Neutrophil (primary cell): Measurements from ENCODE around the gene MAP7D2.
"Not testable (repeated sequence)": the region's sequence is repeated elsewhere in the genome, so short reads cannot be mapped to it uniquely, and the experiment has no call there.

Experiments used
- H3K27ac ChIP-seq: fragments of 200-600 bp; sonication (generic); 2 replicates; pipeline ENCODE4 v1.5.1; 2016; ENCODE audit warnings: mild to moderate bottlenecking, moderate library complexity
- H3K27me3 ChIP-seq: fragments of 200-600 bp; sonication (generic); 2 replicates; pipeline ENCODE4 v1.6.0; 2016; ENCODE audit warnings: mild to moderate bottlenecking
- H3K36me3 ChIP-seq: fragments of 200-600 bp; sonication (generic); 2 replicates; pipeline ENCODE4 v1.5.1; 2017
- H3K4me1 ChIP-seq, 2 experiments: fragments of 200-600 bp in 1 of 2; sonication (generic) in 1 of 2; 1 replicate in 1 of 2; 2 replicates in 1 of 2; pipeline versions ENCODE4 v1.5.1 to v1.6.1; 2013 to 2016; ENCODE audit warnings: low read depth in 1 of 2, low read length in 1 of 2, mild to moderate bottlenecking in 1 of 2, moderate library complexity in 1 of 2; ENCODE audit not compliant: control insufficient read depth in 1 of 2, insufficient read depth in 1 of 2
- H3K4me3 ChIP-seq, 2 experiments: fragments of 200-600 bp in 1 of 2; sonication (generic) in 1 of 2; 1 replicate in 1 of 2; 2 replicates in 1 of 2; pipeline ENCODE4 v1.5.1; 2013 to 2016; ENCODE audit warnings: low read depth in 1 of 2, low read length in 1 of 2, mild to moderate bottlenecking in 1 of 2, moderate library complexity in 1 of 2
- H3K9me3 ChIP-seq: fragments of 200-600 bp; sonication (generic); 2 replicates; pipeline ENCODE4 v1.5.1; 2016
- TF ChIP-seq, protein P1 (sequence below): fragments of 200-600 bp; sonication (generic); IDR thresholded peaks from 2 replicates; pipeline ENCODE4 v1.5.1; 2016; ENCODE audit warnings: antibody characterized with exemption

Gene MAP7D2

DNA sequence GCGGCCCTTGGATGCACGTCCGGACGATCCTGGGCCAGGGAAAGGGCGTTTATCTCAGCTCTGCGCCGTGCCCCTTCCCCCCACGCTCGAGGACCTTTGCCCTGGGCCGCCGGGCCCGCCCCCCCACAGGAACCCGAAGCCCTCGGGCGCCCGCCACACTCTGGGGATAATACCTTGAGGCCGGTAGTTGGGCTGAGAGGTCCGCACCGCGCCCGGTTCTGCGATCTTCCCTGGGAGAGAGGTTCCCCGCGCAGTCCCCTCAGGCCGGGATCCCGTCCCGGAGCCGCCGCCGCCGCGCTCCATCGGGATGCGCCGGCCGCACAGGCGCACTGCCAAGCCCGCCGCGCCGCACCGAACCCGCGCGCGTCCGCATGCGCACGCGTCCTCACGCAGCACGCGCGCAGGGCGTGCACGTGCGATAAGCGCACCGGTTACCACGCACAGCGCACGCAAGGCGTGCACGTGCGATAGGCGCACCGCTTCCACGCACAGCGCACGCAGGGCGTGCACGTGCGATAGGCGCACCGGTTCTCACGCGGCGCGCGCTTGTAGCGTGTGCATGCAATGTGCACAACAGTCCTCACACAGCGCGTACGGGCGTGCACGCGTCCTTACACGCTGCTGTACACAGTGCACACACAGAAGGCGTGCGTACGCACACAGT is at the start of gene MAP7D2:
MAP7D2 (minus strand) TSS at position 331 of the 664 bp plus-strand sequence; CDS start at position 303, 28 bp downstream.
- TF ChIP-seq, protein P1, sequence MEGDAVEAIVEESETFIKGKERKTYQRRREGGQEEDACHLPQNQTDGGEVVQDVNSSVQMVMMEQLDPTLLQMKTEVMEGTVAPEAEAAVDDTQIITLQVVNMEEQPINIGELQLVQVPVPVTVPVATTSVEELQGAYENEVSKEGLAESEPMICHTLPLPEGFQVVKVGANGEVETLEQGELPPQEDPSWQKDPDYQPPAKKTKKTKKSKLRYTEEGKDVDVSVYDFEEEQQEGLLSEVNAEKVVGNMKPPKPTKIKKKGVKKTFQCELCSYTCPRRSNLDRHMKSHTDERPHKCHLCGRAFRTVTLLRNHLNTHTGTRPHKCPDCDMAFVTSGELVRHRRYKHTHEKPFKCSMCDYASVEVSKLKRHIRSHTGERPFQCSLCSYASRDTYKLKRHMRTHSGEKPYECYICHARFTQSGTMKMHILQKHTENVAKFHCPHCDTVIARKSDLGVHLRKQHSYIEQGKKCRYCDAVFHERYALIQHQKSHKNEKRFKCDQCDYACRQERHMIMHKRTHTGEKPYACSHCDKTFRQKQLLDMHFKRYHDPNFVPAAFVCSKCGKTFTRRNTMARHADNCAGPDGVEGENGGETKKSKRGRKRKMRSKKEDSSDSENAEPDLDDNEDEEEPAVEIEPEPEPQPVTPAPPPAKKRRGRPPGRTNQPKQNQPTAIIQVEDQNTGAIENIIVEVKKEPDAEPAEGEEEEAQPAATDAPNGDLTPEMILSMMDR, result no peak
- Histone ChIP-seq H3K4me3 (peak within 1 kb of the TSS; percentile 21 to 25), H3K4me1 (peaks cover 26 to 30% of the 10 kb centered on the region in 2 experiments), H3K27me3 (peaks cover 35% of the 10 kb centered on the region), H3K36me3 (no peaks in the 10 kb centered on the region), H3K27ac (no peak within 1 kb of the TSS), H3K9me3 (no peaks in the 10 kb centered on the region)

DNA sequence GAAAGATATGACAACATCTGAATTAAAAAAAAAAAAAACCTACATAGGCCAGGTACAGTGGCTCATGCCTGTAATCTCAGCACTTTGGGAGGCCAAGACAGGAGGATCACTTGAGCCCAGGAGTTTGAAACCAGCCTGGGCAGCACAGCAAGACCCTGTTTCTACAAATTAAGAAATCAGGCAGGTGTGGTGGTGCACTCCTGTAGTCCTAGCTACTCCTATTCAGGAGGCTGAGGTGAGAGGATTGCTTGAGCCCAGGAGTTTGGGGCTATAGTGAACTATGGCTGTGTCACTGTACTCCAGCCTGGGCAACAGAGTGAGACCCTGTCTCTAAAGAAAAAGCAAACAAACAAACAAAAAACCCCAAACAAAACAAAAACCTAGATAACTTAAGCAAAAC is 45.8 kb upstream of the MAP7D2 start:
- H3K9me3 ChIP-seq, H3K4me1 ChIP-seq, H3K27me3 ChIP-seq, H3K27ac ChIP-seq, H3K4me3 ChIP-seq: not testable (repeated sequence)
- H3K36me3 ChIP-seq, result peaks cover 66% of the 10 kb centered on the region

DNA sequence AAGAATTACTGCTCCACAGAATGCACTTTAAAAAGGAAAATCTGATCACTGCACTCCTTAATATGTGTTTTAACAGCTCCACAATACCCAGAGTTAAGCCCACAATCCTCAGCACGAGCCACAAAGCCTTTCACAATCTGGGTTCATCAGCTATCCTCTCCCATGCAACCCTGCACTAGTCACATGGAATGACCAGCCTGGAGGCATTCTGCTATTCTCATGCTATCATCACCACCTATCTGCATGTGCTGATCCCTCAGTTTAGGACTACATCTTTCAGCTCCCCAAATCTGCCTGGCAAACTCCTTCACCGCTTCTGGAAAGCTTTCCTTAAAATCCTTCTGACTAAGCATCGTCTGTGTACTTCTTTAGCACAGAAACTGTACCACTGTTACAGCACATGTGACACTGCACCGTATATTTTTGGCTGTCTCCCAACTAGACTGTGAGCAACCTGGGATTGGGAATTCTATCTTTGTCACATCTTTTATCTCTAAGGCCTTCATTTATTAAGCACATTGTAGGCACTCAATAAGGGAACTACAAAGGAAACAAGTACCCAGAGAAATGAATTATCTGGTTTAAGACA is 43.2 kb upstream of the MAP7D2 start:
- TF ChIP-seq, protein P1, result no peak
- H3K27ac ChIP-seq, result no peak overlapping the region
- H3K4me1 ChIP-seq, result no peaks in the 10 kb centered on the region
- H3K4me3 ChIP-seq, result no peak overlapping the region
- H3K36me3 ChIP-seq, result peaks cover 68% of the 10 kb centered on the region
- H3K27me3 ChIP-seq, result no peaks in the 10 kb centered on the region
- H3K9me3 ChIP-seq, result no peaks in the 10 kb centered on the region

DNA sequence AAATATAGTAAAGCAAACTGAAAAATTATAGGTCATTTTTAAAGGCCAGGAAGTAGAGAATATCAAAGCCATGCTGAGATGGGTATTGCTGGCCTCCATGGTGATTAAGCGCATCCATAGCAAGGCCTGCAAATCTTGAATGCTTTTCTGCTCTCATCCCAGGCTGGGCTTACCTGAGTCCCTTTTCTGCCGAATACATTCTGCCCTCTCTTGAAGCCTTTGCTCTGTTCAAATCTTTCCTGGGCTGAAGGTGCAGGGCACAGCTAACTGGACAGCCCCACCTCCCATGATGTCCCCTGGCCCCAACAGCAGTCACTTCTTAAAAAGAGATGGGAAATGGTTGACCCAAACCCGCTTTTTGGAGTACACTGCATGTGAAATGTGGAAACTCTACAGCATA is 35.0 kb upstream of the MAP7D2 start:
- TF ChIP-seq, protein P1, result no peak
- Histone ChIP-seq H3K4me3 (no peak overlapping the region), H3K27me3 (no peaks in the 10 kb centered on the region), H3K36me3 (peaks cover 53% of the 10 kb centered on the region), H3K27ac (no peak overlapping the region), H3K9me3 (no peaks in the 10 kb centered on the region), H3K4me1 (no peaks in the 10 kb centered on the region)

DNA sequence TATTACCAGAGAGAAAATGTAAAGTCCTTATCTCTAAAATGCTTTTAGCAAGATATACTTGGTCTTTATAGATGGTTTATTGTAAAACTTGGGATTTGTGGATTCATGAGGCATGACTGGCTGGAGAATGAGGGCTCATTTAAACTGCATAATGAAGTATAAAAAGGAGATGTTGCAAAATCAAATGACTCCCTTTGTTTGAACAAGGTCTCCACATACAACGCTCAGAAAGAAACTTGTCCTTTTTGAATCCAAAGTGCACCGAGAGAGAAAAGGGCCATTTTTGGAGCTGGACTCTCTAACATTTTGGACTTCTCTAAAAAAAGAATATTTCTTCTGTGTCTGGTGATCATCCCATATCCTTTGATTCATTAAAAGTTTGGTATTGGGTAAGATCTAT is 32.6 kb upstream of the MAP7D2 start:
- no peak overlapping the region for H3K27ac ChIP-seq
- H3K4me1 ChIP-seq, result no peaks in the 10 kb centered on the region
- no peak overlapping the region for H3K4me3 ChIP-seq
- H3K36me3 ChIP-seq, result peaks cover 35% of the 10 kb centered on the region
- H3K9me3 ChIP-seq, result no peaks in the 10 kb centered on the region
- no peaks in the 10 kb centered on the region for H3K27me3 ChIP-seq
- TF ChIP-seq, protein P1, result no peak

DNA sequence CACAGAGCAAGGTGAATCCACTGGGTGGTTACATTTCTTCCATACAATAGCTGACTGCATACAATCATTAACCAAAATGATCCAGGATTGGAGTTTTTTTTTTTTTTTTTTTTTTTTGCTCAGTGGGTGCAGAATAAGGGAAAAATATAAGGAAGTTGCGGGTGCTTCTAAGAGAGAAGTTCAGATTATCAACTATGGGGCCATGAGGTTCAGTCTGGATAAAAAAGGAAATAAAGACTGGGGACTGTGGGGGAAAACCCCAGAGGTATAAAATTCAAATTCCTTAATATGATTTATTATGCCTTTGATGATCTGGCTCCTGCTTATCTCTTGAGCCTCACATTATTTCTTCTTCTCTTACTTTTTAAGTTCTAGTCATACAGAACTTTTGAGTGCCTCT is 30.9 kb upstream of the MAP7D2 start:
- H3K4me3 ChIP-seq, result no peak overlapping the region

More for the DNA sequence above, 30.9 kb upstream of the MAP7D2 start:
- no peak overlapping the region for H3K27ac ChIP-seq
- TF ChIP-seq, protein P1, result no peak
- peaks cover 19% of the 10 kb centered on the region for H3K36me3 ChIP-seq
- no peaks in the 10 kb centered on the region for H3K27me3 ChIP-seq
- peaks cover 0 to under 1% of the 10 kb centered on the region in 2 experiments for H3K4me1 ChIP-seq
- no peaks in the 10 kb centered on the region for H3K9me3 ChIP-seq
